NCI-H748 (cell line): Measurements from ENCODE around the gene AIRE.
"Not testable (repeated sequence)": the region's sequence is repeated elsewhere in the genome, so short reads cannot be mapped to it uniquely, and the experiment has no call there.

Source experiments
- DNase-seq: peaks from one replicate; lab custom pipeline; 2025; ENCODE audit not compliant: unreplicated experiment; lab: John Stamatoyannopoulos, UW

AIRE gene

GRCh38 chr21:44265734-44266270, 19.9 kb upstream of the AIRE start:
- no peak for DNase-seq

GRCh38 chr21:44267655-44268142, 18.0 kb upstream of the AIRE start:
- no peak for DNase-seq

- no peak for DNase-seq
Measured at GRCh38 chr21:44269090-44269489, 16.6 kb upstream of the AIRE start.

- DNase-seq, result no peak
Measured at GRCh38 chr21:44271558-44272283, 14.0 kb upstream of the AIRE start.

GRCh38 chr21:44272284-44272858, 13.3 kb upstream of the AIRE start:
- DNase-seq, result no peak

- DNase-seq, result no peak
Measured at GRCh38 chr21:44273046-44273445, 12.6 kb upstream of the AIRE start.

GRCh38 chr21:44275041-44275440, 10.6 kb upstream of the AIRE start:
- peak; percentile 89 for DNase-seq

- DNase-seq, result peak; percentile 91
Measured at GRCh38 chr21:44279354-44280260, 6.1 kb upstream of the AIRE start.

- no peak for DNase-seq
Measured at GRCh38 chr21:44281801-44282200, 3.9 kb upstream of the AIRE start.

- DNase-seq, result no peak
Measured at GRCh38 chr21:44282370-44282769, 3.3 kb upstream of the AIRE start.

- not testable (repeated sequence) for DNase-seq
Measured at GRCh38 chr21:44283211-44283785, 2.4 kb upstream of the AIRE start.

- no peak for DNase-seq
Measured at GRCh38 chr21:44283948-44284347, 1.7 kb upstream of the AIRE start.

- no peak for DNase-seq
Measured at GRCh38 chr21:44286086-44286715, 525 bp downstream of the AIRE start.

- DNase-seq, result no peak
Measured at GRCh38 chr21:44286716-44287632, 1.3 kb downstream of the AIRE start.

- DNase-seq, result no peak
Measured at GRCh38 chr21:44288251-44289110, 2.8 kb downstream of the AIRE start.

GRCh38 chr21:44289381-44290010, 3.8 kb downstream of the AIRE start:
- no peak for DNase-seq

- DNase-seq, result no peak
Measured at GRCh38 chr21:44290327-44291077, 4.8 kb downstream of the AIRE start.
